ENCODE measurements around the gene ZNF638. TPM values are rescaled to one million over a fixed set of nuclear protein-coding genes. Genes with fewer than 3 reads are reported as not detected.

Gene ZNF638
- total RNA-seq, 1 donor from 2014 or later, result 97.1 TPM

DNA sequence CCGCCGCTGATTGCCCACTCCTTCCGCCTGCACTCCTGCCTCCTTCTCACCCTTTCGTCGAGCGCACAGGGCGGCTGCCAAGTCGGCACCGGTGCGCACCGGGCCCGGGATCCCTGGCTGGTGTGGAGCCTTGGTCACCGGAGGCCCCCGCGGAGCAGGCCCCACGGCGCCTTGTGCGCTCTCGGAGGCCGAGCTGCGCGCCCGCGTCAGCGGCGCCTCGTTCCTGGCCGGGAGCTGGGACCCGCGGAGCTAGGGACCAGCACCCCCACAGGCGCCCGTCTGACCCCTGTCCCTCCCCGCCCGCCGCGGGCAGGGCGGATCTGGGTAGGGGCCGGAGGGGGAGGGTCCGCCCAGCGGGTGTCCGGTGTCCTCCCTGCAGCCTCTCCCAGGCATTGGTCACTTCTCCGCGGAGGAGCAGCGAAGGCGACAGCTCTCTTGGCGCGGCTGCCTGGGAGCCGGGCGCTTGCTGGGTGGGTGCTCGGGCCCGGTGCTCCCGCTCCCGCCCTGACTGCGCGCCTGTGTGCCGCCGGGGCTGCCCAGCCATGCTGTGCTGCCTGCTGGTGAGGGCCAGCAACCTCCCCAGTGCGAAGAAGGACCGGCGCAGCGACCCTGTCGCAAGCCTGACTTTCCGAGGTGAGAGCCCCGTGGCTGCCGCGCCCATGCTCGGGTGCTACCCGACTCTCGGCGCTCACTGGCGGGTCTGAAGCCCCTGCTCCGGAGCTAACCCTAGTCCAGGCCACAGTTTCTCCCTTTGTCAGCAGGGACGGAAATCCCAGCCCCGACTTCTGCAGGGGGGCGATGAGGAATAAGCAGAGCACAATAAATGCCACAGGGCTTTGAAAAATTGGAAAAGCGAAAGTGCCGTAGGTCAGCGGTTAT is 135.0 kb downstream of the ZNF638 start:
- Histone ChIP-seq H3K4me3 (peak overlapping the region; percentile 85), H3K27ac (replicated peaks) (peak overlapping the region; percentile 88), H3K27me3 (ENCODE audit: low read depth) (no peaks in the 10 kb centered on the region), H3K9me3 (replicated peaks) (no peaks in the 10 kb centered on the region), H3K4me1 (peaks cover 94% of the 10 kb centered on the region), H3K36me3 (no peaks in the 10 kb centered on the region)
- DNase-seq, result peak; percentile 59
- no peak for TF ChIP-seq CTCF (IDR thresholded peaks at IDR 0.05; ENCODE audit: borderline replicate concordance)
- intact Hi-C loops (cut with micrococcal nuclease), result no loop called here

- peak overlapping the region; percentile 88 for H3K27ac ChIP-seq (replicated peaks)
- H3K4me1 ChIP-seq, result peaks cover 89% of the 10 kb centered on the region
- DNase-seq, result no peak
- peak overlapping the region; percentile 85 for H3K4me3 ChIP-seq
- TF ChIP-seq CTCF (IDR thresholded peaks at IDR 0.05; ENCODE audit: borderline replicate concordance), result no peak
- peaks cover 1% of the 10 kb centered on the region for H3K36me3 ChIP-seq
- H3K9me3 ChIP-seq (replicated peaks), result no peaks in the 10 kb centered on the region
- intact Hi-C loops (cut with micrococcal nuclease), result no loop called here
- H3K27me3 ChIP-seq (ENCODE audit: low read depth), result no peaks in the 10 kb centered on the region
Observed at GRCh38 chr2:71467180-71467815, 135.7 kb downstream of the ZNF638 start.

DNA sequence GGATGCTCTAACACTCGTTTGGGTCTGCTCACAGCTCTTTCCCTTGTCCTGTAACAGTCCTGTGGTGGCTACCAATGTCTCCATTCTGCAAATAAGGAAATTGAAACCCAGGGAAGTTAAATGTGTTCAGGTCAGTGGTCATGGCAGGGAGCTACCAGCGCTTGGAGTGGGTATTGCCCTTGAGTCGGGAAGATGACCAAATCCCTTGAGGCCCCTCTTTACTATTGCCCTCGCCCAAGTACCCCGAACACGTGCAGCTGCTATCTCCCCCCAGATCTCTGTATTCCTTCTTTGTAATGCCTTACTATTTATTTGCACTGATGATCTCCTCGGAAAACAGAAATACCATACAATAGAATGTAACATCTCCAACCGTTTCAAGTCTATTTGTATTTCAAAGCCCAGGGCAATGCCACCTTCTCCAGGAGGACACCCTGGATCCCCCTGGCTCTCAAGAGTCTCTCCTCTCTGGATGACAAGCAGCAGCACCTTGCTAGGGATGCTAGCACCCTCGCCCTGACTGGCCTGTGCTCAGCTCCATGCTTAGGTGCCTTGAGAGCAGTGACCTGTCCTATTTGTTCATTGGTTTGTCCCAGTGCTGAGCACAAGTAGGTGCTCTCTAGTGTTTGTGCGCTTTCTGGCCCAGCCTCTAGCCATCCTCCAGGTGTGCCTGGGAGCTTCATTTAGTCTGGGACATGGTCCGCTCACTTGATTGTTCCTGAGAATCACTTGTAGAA is 136.9 kb downstream of the ZNF638 start:
- Histone ChIP-seq H3K27me3 (ENCODE audit: low read depth) (no peaks in the 10 kb centered on the region), H3K4me1 (peaks cover 79% of the 10 kb centered on the region), H3K36me3 (peaks cover 4% of the 10 kb centered on the region), H3K27ac (replicated peaks) (peak overlapping the region; percentile 88), H3K9me3 (replicated peaks) (no peaks in the 10 kb centered on the region), H3K4me3 (peak overlapping the region; percentile 85)
- DNase-seq, result no peak
- TF ChIP-seq CTCF (IDR thresholded peaks at IDR 0.05; ENCODE audit: borderline replicate concordance), result no peak
- intact Hi-C loops (cut with micrococcal nuclease), result no loop called here

GRCh38 chr2:71469403-71470398 is 138.1 kb downstream of the ZNF638 start:
- DNase-seq, result no peak
- H3K27me3 ChIP-seq (ENCODE audit: low read depth), result no peaks in the 10 kb centered on the region
- H3K4me1 ChIP-seq, result peaks cover 79% of the 10 kb centered on the region
- intact Hi-C loops (cut with micrococcal nuclease), result no loop called here
- H3K4me3 ChIP-seq, result peak overlapping the region; percentile 85
- peak overlapping the region; percentile 88 for H3K27ac ChIP-seq (replicated peaks)
- H3K9me3 ChIP-seq (replicated peaks), result no peaks in the 10 kb centered on the region
- no peak for TF ChIP-seq CTCF (IDR thresholded peaks at IDR 0.05; ENCODE audit: borderline replicate concordance)
- H3K36me3 ChIP-seq, result peaks cover 4% of the 10 kb centered on the region

Data from left ventricle myocardium inferior (tissue), 1 donor.